WTC11 (cell line): ENCODE data around the gene MTMR4.

ENCODE experiments used
- TF ChIP-seq, protein P1 (sequence below): fragments of 200-600 bp; IDR thresholded peaks from 2 replicates; pipeline ENCODE4 v1.8.0; 2022; ENCODE audit warnings: antibody characterized with exemption
- TF ChIP-seq, protein P2 (sequence below): sonication (generic); formaldehyde crosslinking; conservative IDR thresholded peaks from 2 replicates; pipeline ENCODE4 v1.8.1; 2022; ENCODE audit warnings: mild to moderate bottlenecking, missing genetic modification reagents
- TF ChIP-seq, protein P3 (sequence below): sonication (generic); formaldehyde crosslinking; IDR thresholded peaks from 2 replicates; pipeline ENCODE4 v1.8.0; 2022; ENCODE audit warnings: mild to moderate bottlenecking, missing genetic modification reagents

DNA sequence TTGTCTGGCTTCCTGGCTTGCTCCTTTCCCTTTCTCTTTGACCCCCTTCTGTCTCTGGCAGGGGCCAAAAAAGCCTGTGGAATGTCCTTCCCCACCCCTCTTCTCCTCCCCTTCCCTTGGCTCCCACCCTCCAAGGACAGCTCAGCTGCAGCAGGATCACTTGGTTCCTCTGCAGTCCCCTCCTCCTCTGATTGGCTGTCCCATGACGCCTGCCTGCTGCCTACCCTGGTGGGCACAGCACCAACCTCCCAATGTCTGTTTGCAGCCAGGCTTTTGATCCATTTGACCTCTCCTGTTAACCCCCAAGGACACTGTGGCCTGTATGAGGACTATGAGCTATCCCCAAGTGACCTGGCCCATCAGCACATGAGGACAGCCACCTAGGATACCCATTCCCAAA, 14.8 kb upstream of the MTMR4 start:
- TF ChIP-seq, protein P1, sequence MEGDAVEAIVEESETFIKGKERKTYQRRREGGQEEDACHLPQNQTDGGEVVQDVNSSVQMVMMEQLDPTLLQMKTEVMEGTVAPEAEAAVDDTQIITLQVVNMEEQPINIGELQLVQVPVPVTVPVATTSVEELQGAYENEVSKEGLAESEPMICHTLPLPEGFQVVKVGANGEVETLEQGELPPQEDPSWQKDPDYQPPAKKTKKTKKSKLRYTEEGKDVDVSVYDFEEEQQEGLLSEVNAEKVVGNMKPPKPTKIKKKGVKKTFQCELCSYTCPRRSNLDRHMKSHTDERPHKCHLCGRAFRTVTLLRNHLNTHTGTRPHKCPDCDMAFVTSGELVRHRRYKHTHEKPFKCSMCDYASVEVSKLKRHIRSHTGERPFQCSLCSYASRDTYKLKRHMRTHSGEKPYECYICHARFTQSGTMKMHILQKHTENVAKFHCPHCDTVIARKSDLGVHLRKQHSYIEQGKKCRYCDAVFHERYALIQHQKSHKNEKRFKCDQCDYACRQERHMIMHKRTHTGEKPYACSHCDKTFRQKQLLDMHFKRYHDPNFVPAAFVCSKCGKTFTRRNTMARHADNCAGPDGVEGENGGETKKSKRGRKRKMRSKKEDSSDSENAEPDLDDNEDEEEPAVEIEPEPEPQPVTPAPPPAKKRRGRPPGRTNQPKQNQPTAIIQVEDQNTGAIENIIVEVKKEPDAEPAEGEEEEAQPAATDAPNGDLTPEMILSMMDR, result no peak
- TF ChIP-seq, protein P2, sequence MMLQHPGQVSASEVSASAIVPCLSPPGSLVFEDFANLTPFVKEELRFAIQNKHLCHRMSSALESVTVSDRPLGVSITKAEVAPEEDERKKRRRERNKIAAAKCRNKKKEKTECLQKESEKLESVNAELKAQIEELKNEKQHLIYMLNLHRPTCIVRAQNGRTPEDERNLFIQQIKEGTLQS (CRISPR knock-in tag), result no peak
- TF ChIP-seq, protein P3, sequence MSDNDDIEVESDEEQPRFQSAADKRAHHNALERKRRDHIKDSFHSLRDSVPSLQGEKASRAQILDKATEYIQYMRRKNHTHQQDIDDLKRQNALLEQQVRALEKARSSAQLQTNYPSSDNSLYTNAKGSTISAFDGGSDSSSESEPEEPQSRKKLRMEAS, result no peak
